Mesendoderm (in vitro differentiated cells): ENCODE data around the gene EBI3.
"Not testable (repeated sequence)": the region's sequence is repeated elsewhere in the genome, so short reads cannot be mapped to it uniquely, and the experiment has no call there.

Experiments
- DNase-seq: peaks from one replicate; pipeline ENCODE4 v3.0.0; 2013
- H2AK5ac ChIP-seq: 2 replicates; pipeline ENCODE4 v1.6.1; 2013; ENCODE audit warnings: low read length, inconsistent platforms
- H2BK120ac ChIP-seq: 2 replicates; pipeline ENCODE4 v1.6.1; 2013; ENCODE audit warnings: low read depth, mild to moderate bottlenecking, low read length, moderate library complexity, mixed read lengths
- H2BK15ac ChIP-seq: replicated peaks from 2 replicates; pipeline ENCODE4 v1.6.1; 2013; ENCODE audit warnings: low read depth, mild to moderate bottlenecking, moderate library complexity
- H2BK5ac ChIP-seq: 2 replicates; pipeline ENCODE4 v1.6.1; 2013; ENCODE audit warnings: low read length, inconsistent platforms
- H3K18ac ChIP-seq: 2 replicates; pipeline ENCODE4 v1.6.1; 2013; ENCODE audit warnings: mild to moderate bottlenecking, low read length, mixed read lengths
- H3K23ac ChIP-seq: one replicate; pipeline ENCODE4 v1.6.1; 2013; ENCODE audit warnings: low read length
- H3K27ac ChIP-seq: 2 replicates; pipeline ENCODE4 v1.5.1; 2013; ENCODE audit warnings: low read depth, mild to moderate bottlenecking, inconsistent platforms, low read length, moderate library complexity
- H3K27me3 ChIP-seq: 2 replicates; pipeline ENCODE4 v1.6.1; 2013; ENCODE audit warnings: low read length, control low read depth, mild to moderate bottlenecking, inconsistent platforms; ENCODE audit not compliant: insufficient read depth, poor library complexity
- H3K36me3 ChIP-seq: 2 replicates; pipeline ENCODE4 v1.6.1; 2013; ENCODE audit warnings: low read length, inconsistent platforms; ENCODE audit not compliant: control insufficient read depth, insufficient read depth
- H3K4ac ChIP-seq: one replicate; pipeline ENCODE4 v1.6.1; 2013; ENCODE audit warnings: low read depth, mild to moderate bottlenecking, low read length, moderate library complexity
- H3K4me1 ChIP-seq: 2 replicates; pipeline ENCODE4 v1.6.1; 2013; ENCODE audit warnings: low read depth, low read length, inconsistent platforms; ENCODE audit not compliant: control insufficient read depth
- H3K4me2 ChIP-seq: 2 replicates; pipeline ENCODE4 v1.6.1; 2013; ENCODE audit warnings: low read length
- H3K4me3 ChIP-seq: 2 replicates; pipeline ENCODE4 v1.5.1; 2013; ENCODE audit warnings: mild to moderate bottlenecking, low read length
- H3K56ac ChIP-seq: one replicate; pipeline ENCODE4 v1.6.1; 2013; ENCODE audit warnings: low read length
- H3K79me1 ChIP-seq: 2 replicates; pipeline ENCODE4 v1.6.1; 2013; ENCODE audit warnings: low read length, inconsistent platforms
- H3K79me2 ChIP-seq: 2 replicates; pipeline ENCODE4 v1.6.1; 2013; ENCODE audit warnings: mild to moderate bottlenecking, low read length; ENCODE audit not compliant: control insufficient read depth, insufficient read depth
- H3K9ac ChIP-seq: 2 replicates; pipeline ENCODE4 v1.6.1; 2013; ENCODE audit warnings: low read length, inconsistent platforms
- H4K5ac ChIP-seq: one replicate; pipeline ENCODE4 v1.6.1; 2013; ENCODE audit warnings: low read length
- H4K8ac ChIP-seq: one replicate; pipeline ENCODE4 v1.6.1; 2013; ENCODE audit warnings: low read depth, mild to moderate bottlenecking, control low read depth, low read length, moderate library complexity
- WGBS: extraction: QIAGEN DNeasy Blood & Tissue Kit; methylation state at CpG from one replicate; pipeline ENCODE4 v1.1.7; 2013; ENCODE audit warnings: low lambda C conversion rate, missing lambda C conversion rate; ENCODE audit not compliant: insufficient coverage; ENCODE audit errors: extremely low coverage; 5-methylcytosine and 5-hydroxymethylcytosine counted together

The EBI3 gene

GRCh38 chr19:4228765-4229178 lies 551 bp upstream of the EBI3 start:
- H3K4me2 ChIP-seq = no peak overlapping the region
- no peak overlapping the region for H2BK15ac ChIP-seq
- no peak overlapping the region for H4K8ac ChIP-seq
- no peak overlapping the region for H3K9ac ChIP-seq
- H3K27me3 ChIP-seq = no peaks in the 10 kb centered on the region
- no peak overlapping the region for H3K27ac ChIP-seq
- H2AK5ac ChIP-seq = no peak overlapping the region
- no peaks in the 10 kb centered on the region for H3K79me1 ChIP-seq
- no peak for DNase-seq
- H3K4me1 ChIP-seq = no peaks in the 10 kb centered on the region
- H3K23ac ChIP-seq = no peak overlapping the region
- no peak overlapping the region for H3K4ac ChIP-seq
- no peaks in the 10 kb centered on the region for H3K79me2 ChIP-seq
- H4K5ac ChIP-seq = no peak overlapping the region
- H3K56ac ChIP-seq = no peak overlapping the region
- H3K36me3 ChIP-seq = no peaks in the 10 kb centered on the region
- no peak overlapping the region for H2BK120ac ChIP-seq
- no peak overlapping the region for H3K18ac ChIP-seq
- H2BK5ac ChIP-seq = no peak overlapping the region
- no CpG with 5 or more reads among the region's 2 CpGs for WGBS
- no peak overlapping the region for H3K4me3 ChIP-seq

- H3K36me3 ChIP-seq, H4K8ac ChIP-seq, H3K79me1 ChIP-seq, H3K4ac ChIP-seq, H4K5ac ChIP-seq, H2BK15ac ChIP-seq, H2AK5ac ChIP-seq, DNase-seq, H3K56ac ChIP-seq, H3K4me3 ChIP-seq, H3K27ac ChIP-seq, H3K4me2 ChIP-seq, H3K27me3 ChIP-seq, H3K23ac ChIP-seq, H3K18ac ChIP-seq, H3K9ac ChIP-seq, H2BK5ac ChIP-seq, H3K4me1 ChIP-seq, H2BK120ac ChIP-seq, H3K79me2 ChIP-seq: not testable (repeated sequence)
- no CpG with 5 or more reads among the region's 6 CpGs for WGBS
These were observed 914 bp downstream of the EBI3 start for GRCh38 chr19:4230237-4230636.

DNA sequence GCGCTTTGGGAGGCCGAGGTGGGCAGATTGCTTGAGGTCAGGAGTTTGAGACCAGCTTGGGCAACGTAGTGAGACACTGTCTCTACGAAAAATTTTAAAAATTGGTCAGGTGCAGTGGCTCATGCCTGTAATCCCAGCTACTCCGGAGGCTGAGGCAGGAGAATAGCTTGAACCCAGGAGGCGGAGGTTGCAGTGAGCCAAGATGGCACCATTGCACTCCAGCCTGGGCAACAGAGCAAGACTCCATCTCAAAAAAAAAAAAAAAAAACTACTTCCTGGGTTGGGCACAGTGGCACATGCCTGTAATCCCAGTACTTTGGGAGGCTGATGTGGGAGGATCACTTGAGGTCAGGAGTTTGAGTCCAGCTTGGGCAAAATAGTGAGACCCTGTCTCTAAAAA lies 2.2 kb downstream of the EBI3 start:
- H3K9ac ChIP-seq, H4K5ac ChIP-seq, H2AK5ac ChIP-seq, H4K8ac ChIP-seq, H3K36me3 ChIP-seq, H3K27ac ChIP-seq, H2BK5ac ChIP-seq, H3K79me1 ChIP-seq, H3K4me3 ChIP-seq, H3K79me2 ChIP-seq, H2BK120ac ChIP-seq, H3K18ac ChIP-seq, H3K4ac ChIP-seq, H3K23ac ChIP-seq, H3K56ac ChIP-seq, H2BK15ac ChIP-seq, H3K4me1 ChIP-seq, H3K4me2 ChIP-seq, DNase-seq, H3K27me3 ChIP-seq: not testable (repeated sequence)
- WGBS = no CpG with 5 or more reads among the region's 6 CpGs

DNA sequence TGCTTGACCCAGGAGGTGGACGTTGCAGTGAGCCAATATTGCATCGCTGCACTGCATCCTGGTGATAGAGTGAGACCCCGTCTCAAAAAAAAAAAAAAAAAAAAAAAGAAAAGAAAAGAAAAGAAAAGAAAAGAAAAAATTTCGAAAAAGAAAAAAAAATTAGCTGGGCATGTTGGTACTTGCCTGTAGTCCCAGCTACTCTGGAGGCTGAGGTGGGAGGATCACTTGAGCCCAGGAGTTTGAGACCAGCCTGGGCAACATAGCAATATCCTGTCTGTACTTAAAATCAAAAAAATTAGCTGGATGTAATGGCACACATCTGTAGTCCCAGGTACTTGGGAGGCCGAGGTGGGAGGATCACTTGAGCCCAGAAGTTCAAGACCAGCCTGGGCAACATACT lies 2.8 kb downstream of the EBI3 start:
- not testable (repeated sequence) for H2AK5ac ChIP-seq, H3K36me3 ChIP-seq, H3K56ac ChIP-seq, H3K4me3 ChIP-seq, H2BK15ac ChIP-seq, H4K8ac ChIP-seq, H3K23ac ChIP-seq, H3K79me2 ChIP-seq, H3K79me1 ChIP-seq, H2BK5ac ChIP-seq, H3K4me1 ChIP-seq, H3K18ac ChIP-seq, H3K4me2 ChIP-seq, H3K4ac ChIP-seq, H3K9ac ChIP-seq, H3K27me3 ChIP-seq, DNase-seq, H2BK120ac ChIP-seq, H4K5ac ChIP-seq, H3K27ac ChIP-seq
- no CpG with 5 or more reads among the region's 5 CpGs for WGBS

DNA sequence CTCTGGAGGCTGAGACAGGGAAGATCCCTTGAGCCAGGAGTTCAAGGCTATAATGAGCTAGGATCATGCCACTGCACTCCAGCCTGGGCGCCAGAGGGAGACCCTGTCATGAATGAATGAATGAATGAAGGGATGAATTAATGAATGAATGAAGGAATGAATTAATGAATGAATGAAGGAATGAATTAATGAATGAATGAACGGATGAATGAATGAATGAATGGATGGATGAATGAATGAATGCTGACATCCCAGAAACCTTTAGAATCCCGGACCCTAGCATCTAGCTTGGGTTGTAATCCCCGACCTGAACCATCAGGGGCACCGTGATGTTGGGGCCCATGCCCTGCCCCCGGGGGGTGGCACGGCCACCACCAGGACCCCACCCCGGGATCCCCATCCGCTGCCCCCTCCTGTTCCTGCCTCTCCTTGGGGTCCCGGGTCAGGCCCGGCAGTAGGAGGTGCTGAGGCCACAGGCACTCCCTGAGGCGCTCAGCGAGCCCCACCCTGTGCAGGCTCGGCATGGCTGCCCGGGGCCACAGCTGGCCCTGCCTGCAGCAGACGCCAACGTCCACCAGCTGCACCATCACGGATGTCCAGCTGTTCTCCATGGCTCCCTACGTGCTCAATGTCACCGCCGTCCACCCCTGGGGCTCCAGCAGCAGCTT lies 3.4 kb downstream of the EBI3 start:
- 89% methylated on average over 1 of the region's 21 CpGs for WGBS

GRCh38 chr19:4233282-4233853 lies 4.0 kb downstream of the EBI3 start:
- peak; percentile 61 for DNase-seq
- H3K9ac ChIP-seq = no peak overlapping the region
- H3K36me3 ChIP-seq = no peaks in the 10 kb centered on the region
- H3K27ac ChIP-seq = no peak overlapping the region
- H2BK15ac ChIP-seq = no peak overlapping the region
- H4K8ac ChIP-seq = no peak overlapping the region
- no peaks in the 10 kb centered on the region for H3K4me1 ChIP-seq
- WGBS = no CpG with 5 or more reads among the region's 11 CpGs
- no peak overlapping the region for H3K4ac ChIP-seq
- H3K79me2 ChIP-seq = no peaks in the 10 kb centered on the region
- H3K56ac ChIP-seq = no peak overlapping the region
- no peak overlapping the region for H2AK5ac ChIP-seq
- H3K79me1 ChIP-seq = no peaks in the 10 kb centered on the region
- no peaks in the 10 kb centered on the region for H3K27me3 ChIP-seq
- H3K4me2 ChIP-seq = no peak overlapping the region
- no peak overlapping the region for H2BK5ac ChIP-seq
- H4K5ac ChIP-seq = no peak overlapping the region
- H3K23ac ChIP-seq = no peak overlapping the region
- no peak overlapping the region for H3K4me3 ChIP-seq
- H3K18ac ChIP-seq = no peak overlapping the region
- H2BK120ac ChIP-seq = no peak overlapping the region

More for the DNA sequence above, 3.4 kb downstream of the EBI3 start:
- no peak overlapping the region for H3K18ac ChIP-seq
- no peak overlapping the region for H4K8ac ChIP-seq
- H3K27ac ChIP-seq = no peak overlapping the region
- no peak overlapping the region for H4K5ac ChIP-seq
- no peak overlapping the region for H2BK15ac ChIP-seq
- H3K36me3 ChIP-seq = no peaks in the 10 kb centered on the region
- no peak overlapping the region for H2BK5ac ChIP-seq
- H3K27me3 ChIP-seq = no peaks in the 10 kb centered on the region
- H3K79me2 ChIP-seq = no peaks in the 10 kb centered on the region
- no peak overlapping the region for H3K4me3 ChIP-seq
- H3K56ac ChIP-seq = no peak overlapping the region
- H3K4ac ChIP-seq = no peak overlapping the region
- H2BK120ac ChIP-seq = no peak overlapping the region
- no peak overlapping the region for H3K4me2 ChIP-seq
- no peaks in the 10 kb centered on the region for H3K79me1 ChIP-seq
- H3K4me1 ChIP-seq = no peaks in the 10 kb centered on the region
- no peak overlapping the region for H2AK5ac ChIP-seq
- DNase-seq = no peak
- no peak overlapping the region for H3K23ac ChIP-seq
- no peak overlapping the region for H3K9ac ChIP-seq
